Smooth muscle cell (in vitro differentiated cells): ENCODE measurements around the gene TUBA1C. TPM values are rescaled to one million over a fixed set of nuclear protein-coding genes. Genes with fewer than 3 reads are reported as not detected.
"Not testable (repeated sequence)": the region's sequence is repeated elsewhere in the genome, so short reads cannot be mapped to it uniquely, and the experiment has no call there.

ENCODE experiments used
- DNase-seq: peaks from one replicate; lab custom pipeline; 2025; ENCODE audit not compliant: unreplicated experiment; lab: John Stamatoyannopoulos, UW
- H2AFZ ChIP-seq: fragments of 200-600 bp; sonication (generic); 2 replicates; pipeline ENCODE4 v1.6.0; 2016; ENCODE audit warnings: antibody characterized with exemption, low read depth, mild to moderate bottlenecking
- H3F3A ChIP-seq: fragments of 200-600 bp; sonication (generic); 2 replicates; pipeline ENCODE4 v1.6.0; 2017; ENCODE audit warnings: antibody characterized with exemption, low read depth
- H3K27ac ChIP-seq: fragments of 200-600 bp; sonication (generic); 2 replicates; pipeline ENCODE4 v1.5.1; 2016; ENCODE audit warnings: low read depth, mild to moderate bottlenecking
- H3K27me3 ChIP-seq: fragments of 200-600 bp; sonication (generic); 2 replicates; pipeline ENCODE4 v1.6.1; 2016; ENCODE audit warnings: low read depth, mild to moderate bottlenecking
- H3K36me3 ChIP-seq: fragments of 200-600 bp; sonication (generic); 2 replicates; pipeline ENCODE4 v1.5.1; 2016; ENCODE audit warnings: low read depth
- H3K4me1 ChIP-seq: fragments of 200-600 bp; sonication (generic); 2 replicates; pipeline ENCODE4 v1.5.1; 2016; ENCODE audit warnings: low read depth
- H3K4me2 ChIP-seq: fragments of 200-600 bp; sonication (generic); 2 replicates; pipeline ENCODE4 v1.6.0; 2016; ENCODE audit warnings: mild to moderate bottlenecking
- H3K4me3 ChIP-seq: fragments of 200-600 bp; sonication (generic); 2 replicates; pipeline ENCODE4 v1.5.1; 2016; ENCODE audit warnings: mild to moderate bottlenecking
- H3K79me2 ChIP-seq: fragments of 200-600 bp; sonication (generic); 2 replicates; pipeline ENCODE4 v1.6.0; 2016; ENCODE audit warnings: low read depth, mild to moderate bottlenecking
- H3K9ac ChIP-seq: fragments of 200-600 bp; sonication (generic); 2 replicates; pipeline ENCODE4 v1.6.0; 2016; ENCODE audit warnings: low read depth
- H3K9me3 ChIP-seq: fragments of 200-600 bp; sonication (generic); replicated peaks from 2 replicates; pipeline ENCODE4 v1.5.1; 2016; ENCODE audit warnings: low read depth
- H4K20me1 ChIP-seq: fragments of 200-600 bp; sonication (generic); 2 replicates; pipeline ENCODE4 v1.6.0; 2016; ENCODE audit warnings: low read depth
- WGBS: methylation state at CpG from one replicate; pipeline ENCODE4 v1.1.7; 2016; ENCODE audit warnings: low lambda C conversion rate; 5-methylcytosine and 5-hydroxymethylcytosine counted together
- polyA plus RNA-seq: library from polyadenylated mRNA; unstranded; fragments of >200 nt; fragmentation: Nextera tagmentation; extraction: Ambion mirVana; gene quantifications from 2 replicates; pipeline ENCODE4 v1.2.1, GENCODE V29; 2016
- total RNA-seq: library from RNA; depleted of rRNA; stranded (reverse); fragments of >200 nt; gene quantifications from 2 replicates; pipeline ENCODE4 v1.2.3, GENCODE V29; 2014
- TF ChIP-seq, protein P1 (sequence below): fragments of 200-600 bp; sonication (generic); IDR thresholded peaks from 2 replicates; pipeline ENCODE4 v1.5.1; 2017; ENCODE audit warnings: borderline replicate concordance, mild to moderate bottlenecking, antibody characterized with exemption; ENCODE audit not compliant: insufficient read depth, poor library complexity, severe bottlenecking

Gene TUBA1C
- total and polyA plus RNA-seq, 2 experiments from 2014 or later = 284 to 586 TPM

DNA sequence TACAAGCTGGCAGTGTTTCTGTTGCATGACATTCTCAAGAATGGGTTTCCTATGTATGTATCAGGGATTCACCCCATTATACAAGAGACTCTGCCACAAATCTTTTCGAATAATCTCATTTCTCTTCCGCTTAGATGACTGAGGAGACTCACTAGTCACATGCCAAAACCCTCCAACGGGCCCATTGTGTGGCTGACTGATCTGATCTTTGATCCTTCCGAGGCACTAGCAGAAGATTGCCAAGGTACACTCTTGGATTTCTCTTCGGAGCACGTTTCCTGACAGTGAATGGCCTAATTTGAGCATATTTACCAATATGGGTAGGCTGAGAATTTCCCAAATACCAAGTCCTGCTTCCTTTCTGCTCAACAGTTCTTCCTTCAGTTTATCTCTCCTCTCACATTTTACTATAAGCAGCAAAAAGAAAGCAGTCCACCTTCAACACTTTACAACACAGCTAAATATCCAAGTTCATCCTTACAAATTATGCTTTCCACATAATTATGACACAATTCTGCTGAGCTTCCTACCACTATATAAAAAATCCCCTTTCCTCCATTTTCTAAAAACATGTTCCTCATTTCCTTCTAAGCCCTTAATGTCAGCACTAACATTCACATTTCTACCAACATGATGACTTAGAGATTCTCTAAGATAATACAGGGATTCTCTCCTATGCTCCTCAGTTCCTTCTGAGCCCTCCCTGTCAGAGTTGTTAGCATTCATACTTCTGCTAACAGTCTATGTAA, 41.1 kb downstream of the TUBA1C start:
- TF ChIP-seq, protein P1, sequence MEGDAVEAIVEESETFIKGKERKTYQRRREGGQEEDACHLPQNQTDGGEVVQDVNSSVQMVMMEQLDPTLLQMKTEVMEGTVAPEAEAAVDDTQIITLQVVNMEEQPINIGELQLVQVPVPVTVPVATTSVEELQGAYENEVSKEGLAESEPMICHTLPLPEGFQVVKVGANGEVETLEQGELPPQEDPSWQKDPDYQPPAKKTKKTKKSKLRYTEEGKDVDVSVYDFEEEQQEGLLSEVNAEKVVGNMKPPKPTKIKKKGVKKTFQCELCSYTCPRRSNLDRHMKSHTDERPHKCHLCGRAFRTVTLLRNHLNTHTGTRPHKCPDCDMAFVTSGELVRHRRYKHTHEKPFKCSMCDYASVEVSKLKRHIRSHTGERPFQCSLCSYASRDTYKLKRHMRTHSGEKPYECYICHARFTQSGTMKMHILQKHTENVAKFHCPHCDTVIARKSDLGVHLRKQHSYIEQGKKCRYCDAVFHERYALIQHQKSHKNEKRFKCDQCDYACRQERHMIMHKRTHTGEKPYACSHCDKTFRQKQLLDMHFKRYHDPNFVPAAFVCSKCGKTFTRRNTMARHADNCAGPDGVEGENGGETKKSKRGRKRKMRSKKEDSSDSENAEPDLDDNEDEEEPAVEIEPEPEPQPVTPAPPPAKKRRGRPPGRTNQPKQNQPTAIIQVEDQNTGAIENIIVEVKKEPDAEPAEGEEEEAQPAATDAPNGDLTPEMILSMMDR = no peak
- Histone ChIP-seq H2AFZ (no peak overlapping the region), H3K79me2 (no peaks in the 10 kb centered on the region), H3K36me3 (no peaks in the 10 kb centered on the region), H3K4me3 (no peak overlapping the region), H3F3A (no peaks in the 10 kb centered on the region), H3K27ac (no peak overlapping the region), H3K9me3 (no peaks in the 10 kb centered on the region), H4K20me1 (no peaks in the 10 kb centered on the region), H3K9ac (no peak overlapping the region), H3K4me2 (no peak overlapping the region), H3K4me1 (no peaks in the 10 kb centered on the region), H3K27me3 (peaks cover 18% of the 10 kb centered on the region)
- no peak for DNase-seq
- WGBS = 88% methylated on average over 6 of the region's 6 CpGs

DNA sequence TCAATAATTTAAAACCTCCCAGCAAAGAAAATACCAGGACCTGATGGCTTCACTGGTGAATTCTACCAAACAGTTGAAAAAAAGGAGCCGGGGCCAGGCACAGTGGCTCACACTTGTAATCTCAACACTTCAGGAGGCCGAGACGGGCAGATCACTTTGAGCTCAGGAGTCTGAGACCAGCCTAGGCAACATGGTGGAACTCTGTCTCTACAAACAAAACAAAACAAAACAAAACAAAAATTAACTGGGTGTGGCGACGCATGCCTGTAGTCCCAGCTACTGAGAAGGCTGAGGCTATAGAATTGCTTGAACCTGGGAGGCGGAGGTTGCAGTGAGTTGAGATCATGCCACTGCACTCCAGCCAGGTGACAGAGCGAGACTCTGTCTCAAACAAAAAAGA, 44.5 kb downstream of the TUBA1C start:
- no peaks in the 10 kb centered on the region for H3K4me1 ChIP-seq
- 85% methylated on average over 7 of the region's 7 CpGs for WGBS
- no peak overlapping the region for H3K4me2 ChIP-seq
- H3K27me3 ChIP-seq = peaks cover 15% of the 10 kb centered on the region
- H4K20me1 ChIP-seq = no peaks in the 10 kb centered on the region
- TF ChIP-seq, protein P1 = no peak
- H2AFZ ChIP-seq = no peak overlapping the region
- no peaks in the 10 kb centered on the region for H3K36me3 ChIP-seq
- H3K27ac ChIP-seq = no peak overlapping the region
- no peaks in the 10 kb centered on the region for H3F3A ChIP-seq
- H3K4me3 ChIP-seq = no peak overlapping the region
- no peak overlapping the region for H3K9ac ChIP-seq
- no peak for DNase-seq
- H3K9me3 ChIP-seq = no peaks in the 10 kb centered on the region
- no peaks in the 10 kb centered on the region for H3K79me2 ChIP-seq

DNA sequence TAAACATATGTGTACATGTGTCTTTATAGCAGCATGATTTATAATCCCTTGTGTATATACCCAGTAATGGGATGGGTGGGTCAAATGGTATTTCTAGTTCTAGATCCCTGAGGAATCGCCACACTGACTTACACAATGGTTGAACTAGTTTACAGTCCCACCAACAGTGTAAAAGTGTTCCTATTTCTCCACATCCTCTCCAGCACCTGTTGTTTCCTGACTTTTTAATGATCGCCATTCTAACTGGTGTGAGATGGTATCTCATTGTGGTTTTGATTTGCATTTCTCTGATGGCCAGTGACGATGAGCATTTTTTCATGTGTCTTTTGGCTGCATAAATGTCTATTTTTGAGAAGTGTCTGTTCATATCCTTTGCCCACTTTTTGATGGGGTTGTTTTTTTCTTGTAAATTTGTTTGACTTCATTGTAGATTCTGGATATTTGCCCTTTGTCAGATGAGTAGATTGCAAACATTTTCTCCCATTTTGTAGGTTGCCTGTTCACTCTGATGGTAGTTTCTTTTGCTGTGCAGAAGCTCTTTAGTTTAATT, 45.6 kb downstream of the TUBA1C start:
- not testable (repeated sequence) for H3K9me3 ChIP-seq, H3K9ac ChIP-seq, H3K4me1 ChIP-seq, H3K4me3 ChIP-seq, H3K4me2 ChIP-seq, DNase-seq, H3F3A ChIP-seq, H4K20me1 ChIP-seq, H3K79me2 ChIP-seq, H3K36me3 ChIP-seq, H2AFZ ChIP-seq, H3K27ac ChIP-seq
- 76% methylated on average over 2 of the region's 3 CpGs for WGBS
- peaks cover 15% of the 10 kb centered on the region for H3K27me3 ChIP-seq

DNA sequence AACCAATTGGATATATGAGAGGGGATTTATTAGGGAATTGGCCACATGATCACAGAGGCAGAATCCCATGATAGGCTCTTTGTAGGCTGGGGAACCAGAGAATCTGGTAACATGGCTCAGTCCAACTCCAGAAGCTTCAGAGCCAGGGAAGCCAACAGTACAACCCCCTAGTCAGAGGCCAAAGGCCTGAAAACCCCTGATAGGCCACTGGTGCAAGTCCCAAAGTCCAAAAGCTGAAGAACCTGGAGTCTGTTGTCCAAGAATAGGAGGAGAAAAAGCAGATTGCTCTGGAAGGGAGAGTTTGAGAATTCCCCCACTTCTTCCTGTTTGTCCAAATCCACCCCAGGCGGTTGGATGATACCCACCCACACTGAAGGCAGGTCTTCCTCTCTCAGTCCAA, 49.9 kb downstream of the TUBA1C start:
- H3K4me3 ChIP-seq = no peak overlapping the region
- no peaks in the 10 kb centered on the region for H3K79me2 ChIP-seq
- H4K20me1 ChIP-seq = no peaks in the 10 kb centered on the region
- no peaks in the 10 kb centered on the region for H3K4me1 ChIP-seq
- DNase-seq = no peak
- H3K36me3 ChIP-seq = no peaks in the 10 kb centered on the region
- TF ChIP-seq, protein P1 = no peak
- H2AFZ ChIP-seq = no peak overlapping the region
- no peaks in the 10 kb centered on the region for H3K9me3 ChIP-seq
- no peak overlapping the region for H3K4me2 ChIP-seq
- no peak overlapping the region for H3K27ac ChIP-seq
- no peaks in the 10 kb centered on the region for H3F3A ChIP-seq
- peaks cover 3% of the 10 kb centered on the region for H3K27me3 ChIP-seq
- WGBS = 81% methylated on average over 1 of the region's 1 CpG
- H3K9ac ChIP-seq = no peak overlapping the region

DNA sequence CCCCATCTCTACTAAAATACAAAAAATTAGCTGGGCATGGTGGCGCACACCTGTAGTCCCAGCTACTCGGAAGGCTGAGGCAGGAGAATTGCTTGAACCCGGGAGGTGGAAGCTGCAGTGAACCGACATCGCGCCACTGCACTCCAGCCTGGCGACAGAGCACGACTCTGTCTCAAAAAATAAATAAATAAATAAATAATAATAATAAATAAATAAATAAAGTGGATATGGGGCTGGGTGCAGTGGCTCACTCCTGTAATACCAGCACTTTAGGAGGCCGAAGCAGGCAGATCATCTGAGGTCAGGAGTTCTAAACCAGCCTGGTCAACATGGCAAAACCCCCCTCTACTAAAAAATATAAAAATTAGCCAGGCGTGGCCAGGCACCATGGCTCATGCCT, 52.2 kb downstream of the TUBA1C start:
- H3K36me3 ChIP-seq, H3K4me1 ChIP-seq, H4K20me1 ChIP-seq, H3K9me3 ChIP-seq, H3K4me3 ChIP-seq, H3K9ac ChIP-seq, H3K4me2 ChIP-seq, H3K27me3 ChIP-seq, H3F3A ChIP-seq, H2AFZ ChIP-seq, H3K27ac ChIP-seq, H3K79me2 ChIP-seq, DNase-seq: not testable (repeated sequence)
- 91% methylated on average over 10 of the region's 10 CpGs for WGBS

DNA sequence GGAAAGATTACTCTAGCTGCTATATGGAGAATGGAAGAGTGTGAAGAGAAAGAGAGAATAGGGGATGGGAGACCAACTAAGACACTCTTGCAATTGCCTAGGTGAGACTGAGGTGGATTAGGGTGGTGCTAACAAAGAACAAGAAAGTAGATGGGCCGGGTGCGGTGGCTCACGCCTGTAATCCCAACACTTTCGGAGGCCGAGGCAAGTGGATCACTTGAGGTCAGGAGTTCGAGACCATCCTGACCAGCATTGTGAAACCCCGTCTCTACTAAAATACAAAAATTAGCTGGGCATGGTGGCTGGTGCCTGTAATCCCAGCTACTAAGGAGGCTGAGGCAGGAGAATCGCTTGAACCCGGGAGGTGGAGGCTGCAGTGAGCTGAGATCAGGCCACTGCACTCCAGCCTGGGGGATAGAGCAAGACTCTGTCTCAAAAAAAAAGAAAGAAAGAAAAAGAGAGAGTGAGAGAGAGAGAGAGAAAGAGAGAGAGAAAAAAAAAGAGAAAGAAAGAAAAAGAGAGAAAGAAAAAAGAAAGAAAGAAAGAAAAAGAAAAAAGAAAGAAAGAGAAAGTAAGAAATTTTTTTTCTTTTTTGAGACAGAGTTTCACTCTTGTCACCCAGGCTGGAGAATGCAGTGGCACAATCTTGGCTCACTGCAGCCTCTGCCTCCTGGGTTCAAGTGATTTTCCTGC, 55.7 kb downstream of the TUBA1C start:
- not testable (repeated sequence) for H3K4me2 ChIP-seq, H3K27me3 ChIP-seq, H3K4me1 ChIP-seq, H3K4me3 ChIP-seq, DNase-seq, H3F3A ChIP-seq, H3K79me2 ChIP-seq, H2AFZ ChIP-seq, H3K36me3 ChIP-seq, H3K27ac ChIP-seq, H3K9me3 ChIP-seq, H3K9ac ChIP-seq, H4K20me1 ChIP-seq
- whole genome bisulfite sequencing = 97% methylated on average over 9 of the region's 9 CpGs
